Measurements from ENCODE around the gene DOK4.

GRCh38 chr16:57427307-57427706, 59.0 kb downstream of the DOK4 start:
- TF ChIP-seq CTCF (IDR thresholded peaks at IDR 0.05), result no peak
- TF ChIP-seq POLR2A (IDR thresholded peaks at IDR 0.05), result no peak
- no peak for TF ChIP-seq EP300 (IDR thresholded peaks at IDR 0.05; ENCODE audit: low read depth)
- no peak for TF ChIP-seq POLR2AphosphoS5 (IDR thresholded peaks at IDR 0.05)

All from transverse colon (tissue), 4 donors.